GM10847 (cell line): ENCODE measurements around the gene PRKCE.

Experiments used
- POLR2A ChIP-seq: IDR thresholded peaks from 2 replicates; pipeline ENCODE4 v1.6.1; 2011; ENCODE audit not compliant: insufficient read length; ENCODE audit errors: extremely low read depth

The PRKCE gene

DNA sequence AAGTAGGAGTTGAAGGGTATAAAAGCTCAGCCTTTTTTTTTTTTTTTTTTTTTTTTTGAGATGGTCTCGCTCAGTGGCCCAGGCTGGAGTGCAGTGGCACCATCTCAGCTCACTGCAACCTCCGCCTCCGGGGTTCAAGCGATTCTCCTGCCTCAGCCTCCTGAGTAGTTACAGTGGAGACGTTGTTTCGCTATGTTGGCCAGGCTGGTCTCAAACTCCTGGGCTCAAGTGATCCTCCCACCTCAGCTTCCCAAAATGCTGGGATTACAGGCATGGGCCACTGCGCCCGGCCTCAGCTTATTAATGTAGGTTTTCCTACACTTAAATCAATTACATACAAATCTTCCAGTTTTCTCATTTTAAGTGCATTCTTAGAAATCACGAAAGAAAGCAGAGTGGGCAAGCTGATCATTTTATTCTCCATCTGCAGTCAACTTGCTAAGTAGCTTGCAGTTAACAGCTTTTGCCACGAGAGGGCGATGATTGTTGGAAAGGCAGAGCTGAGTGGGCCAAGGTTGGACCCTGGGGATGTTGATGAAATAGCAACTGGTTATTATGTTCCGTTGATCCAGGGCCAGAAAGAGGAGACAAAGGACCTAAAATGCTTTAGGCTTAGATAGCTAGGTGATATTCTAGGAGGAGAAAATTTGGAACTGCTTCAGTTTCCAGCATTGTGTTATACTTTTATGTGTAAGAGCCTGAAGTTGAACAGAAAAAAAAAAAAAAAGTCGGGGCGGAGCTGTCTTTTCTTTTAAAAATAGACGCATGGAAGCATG, 411.4 kb downstream of the PRKCE start:
- TF ChIP-seq POLR2A: no peak

DNA sequence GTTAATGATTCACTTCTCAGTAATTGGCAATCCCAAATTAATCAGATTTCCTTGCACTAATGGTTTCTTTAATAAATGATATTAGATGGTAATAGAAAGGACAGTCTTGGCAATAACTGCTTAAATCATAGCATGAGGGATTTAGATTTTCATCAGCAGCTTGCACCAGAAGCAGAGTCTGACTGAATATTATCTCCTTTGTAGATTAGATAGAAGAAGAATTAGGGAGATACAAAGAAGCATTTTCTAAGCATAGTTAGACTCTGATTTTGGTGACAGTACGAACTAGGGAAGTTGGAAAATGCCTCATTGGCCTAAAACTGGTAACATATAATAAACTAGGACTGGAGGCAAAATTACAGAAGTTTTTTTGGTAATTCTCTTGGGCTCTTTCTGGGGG, 412.9 kb downstream of the PRKCE start:
- no peak for TF ChIP-seq POLR2A

DNA sequence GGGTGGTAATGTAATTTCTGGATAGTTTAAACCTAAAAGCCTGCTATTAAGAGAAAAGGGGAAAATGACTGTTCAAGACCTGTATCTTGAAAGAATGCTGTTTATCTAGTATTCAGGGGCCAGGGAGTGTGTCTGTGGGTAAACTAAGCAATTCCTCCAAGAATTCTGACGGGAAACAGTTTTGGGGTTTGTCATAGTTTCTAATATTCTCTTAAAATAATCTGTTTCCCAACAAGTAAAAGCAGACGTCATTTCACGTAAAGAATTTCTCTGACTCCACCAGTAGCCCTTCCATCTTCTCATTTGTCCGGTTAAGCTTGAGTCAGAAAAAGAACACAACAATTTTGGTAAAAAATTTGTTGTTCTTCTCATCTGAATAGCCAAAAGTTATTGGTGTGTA, 413.7 kb downstream of the PRKCE start:
- TF ChIP-seq POLR2A: no peak

DNA sequence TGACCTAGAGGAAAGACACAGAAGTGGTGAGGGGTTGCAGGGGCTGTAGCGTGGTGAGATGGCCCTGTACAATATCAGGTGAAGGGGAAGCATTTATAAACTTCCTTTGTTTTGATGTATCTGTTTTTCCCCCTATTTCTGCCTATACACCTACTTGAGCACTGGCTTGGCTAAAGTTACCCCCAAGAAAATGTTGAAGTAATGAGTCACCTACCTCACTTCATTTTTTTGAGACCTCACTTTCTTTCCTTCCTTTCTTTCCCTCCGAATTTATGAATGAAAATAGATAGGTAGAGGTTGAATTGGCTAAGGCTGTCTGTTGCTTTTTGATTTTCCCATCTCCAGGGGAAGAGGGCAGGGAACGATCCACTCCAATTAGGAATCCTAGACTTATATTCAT, 414.6 kb downstream of the PRKCE start:
- no peak for TF ChIP-seq POLR2A

- no peak for TF ChIP-seq POLR2A
Observed at GRCh38 chr2:46066601-46067000, 415.1 kb downstream of the PRKCE start.

DNA sequence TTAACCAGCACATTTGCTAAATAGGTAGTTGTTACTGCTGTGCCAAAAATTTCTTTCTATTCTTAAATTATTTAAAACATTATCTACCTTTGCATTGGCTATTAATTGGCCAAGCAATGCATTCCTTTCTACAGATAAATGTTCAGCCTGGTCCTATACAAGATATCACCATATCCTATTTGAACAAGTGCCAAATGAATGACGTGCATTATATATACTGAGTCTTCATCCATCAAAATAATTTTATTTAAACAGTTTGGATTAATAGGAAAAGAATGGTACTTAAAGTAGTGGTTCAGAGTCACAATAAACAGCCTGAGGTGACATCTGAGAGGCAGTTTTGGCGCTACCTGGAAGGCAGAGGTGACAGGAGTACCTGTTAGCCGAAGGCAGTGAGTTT, 415.6 kb downstream of the PRKCE start:
- no peak for TF ChIP-seq POLR2A

DNA sequence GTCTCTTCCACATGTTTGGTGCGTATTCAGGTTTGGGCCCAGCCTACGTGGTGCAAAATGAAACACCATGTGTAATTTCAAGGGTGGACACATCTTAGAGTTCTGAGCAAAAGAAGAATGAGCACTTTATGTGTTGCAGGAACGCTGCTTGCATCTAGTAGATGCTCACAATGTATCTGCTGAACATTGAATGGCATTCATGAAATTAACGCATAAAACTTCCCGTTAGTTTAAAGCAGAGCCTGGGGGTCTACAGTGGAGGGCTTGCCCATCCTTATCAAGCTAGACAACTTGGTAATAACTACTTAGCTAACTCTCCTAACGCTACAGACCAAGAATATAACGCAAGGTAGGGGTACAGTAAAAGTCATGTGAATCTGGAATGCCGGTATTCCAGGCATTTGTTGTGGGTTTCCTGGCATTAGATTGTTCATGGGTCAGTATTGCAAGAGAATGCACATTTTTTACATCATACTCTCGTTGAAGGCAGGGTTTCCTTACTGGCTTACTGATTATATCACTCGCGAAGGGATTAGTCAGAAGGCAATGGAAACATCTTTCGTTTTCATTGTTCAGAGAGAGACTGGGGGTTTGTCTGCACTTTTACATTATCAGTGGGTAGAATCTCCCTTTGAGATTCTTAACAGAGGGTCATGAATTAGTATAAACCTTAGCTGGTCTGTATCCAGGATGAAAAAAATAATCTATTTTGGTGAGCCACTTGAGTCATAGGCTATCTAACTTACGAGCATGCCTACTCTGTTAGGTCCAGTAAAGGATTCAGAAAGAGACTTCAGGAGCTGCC, 416.2 kb downstream of the PRKCE start:
- TF ChIP-seq POLR2A: no peak

- no peak for TF ChIP-seq POLR2A
Observed at GRCh38 chr2:46068636-46069035, 417.2 kb downstream of the PRKCE start.

GRCh38 chr2:46071074-46071473, 419.6 kb downstream of the PRKCE start:
- TF ChIP-seq POLR2A: no peak

- no peak for TF ChIP-seq POLR2A
Observed at GRCh38 chr2:46072101-46072820, 420.8 kb downstream of the PRKCE start.

DNA sequence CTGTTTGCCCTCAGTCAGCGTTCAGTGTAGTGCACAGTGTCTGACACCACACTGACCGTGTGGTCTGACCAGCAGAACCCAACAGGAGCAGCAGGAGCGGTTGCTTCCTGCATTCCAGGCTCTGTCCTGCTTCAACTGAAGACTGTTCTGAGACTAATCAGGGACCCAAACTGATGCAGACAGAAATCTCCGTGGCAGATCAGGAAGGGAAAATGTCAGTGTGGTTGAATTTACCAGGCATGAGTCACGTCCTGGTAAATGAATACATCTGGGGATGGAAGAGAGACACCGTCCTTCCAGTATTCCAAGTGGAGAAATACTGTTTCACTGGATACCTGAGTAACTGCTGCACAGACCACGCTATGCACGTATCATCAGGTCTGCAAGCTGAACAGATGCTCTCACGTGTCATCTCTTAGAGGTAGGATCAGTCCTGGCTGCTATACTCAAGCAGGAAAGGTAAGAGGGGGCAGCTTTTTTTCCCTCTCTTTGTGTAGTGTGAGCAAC, 422.1 kb downstream of the PRKCE start:
- no peak for TF ChIP-seq POLR2A

- TF ChIP-seq POLR2A: no peak
Observed at GRCh38 chr2:46074501-46074900, 423.0 kb downstream of the PRKCE start.

- no peak for TF ChIP-seq POLR2A
Observed at GRCh38 chr2:46075848-46076247, 424.4 kb downstream of the PRKCE start.

DNA sequence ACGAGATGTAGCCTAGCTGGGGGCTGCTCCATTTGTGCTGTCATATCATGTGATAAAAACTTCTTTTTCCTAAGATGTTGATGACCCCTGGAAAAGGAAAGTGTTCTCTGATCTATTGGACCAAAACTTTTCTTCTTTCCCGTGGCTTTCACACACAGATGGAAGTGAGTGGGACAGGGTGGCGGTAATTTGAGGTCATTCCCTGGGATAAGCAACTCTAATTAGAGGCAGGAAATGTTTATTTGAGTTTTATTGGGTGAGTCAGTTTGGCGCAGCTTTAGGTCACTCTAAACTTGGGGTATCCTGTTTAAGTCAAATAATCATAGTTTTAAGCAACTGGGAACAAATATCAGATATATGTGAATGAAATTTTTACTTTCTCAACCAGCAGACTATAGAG, 424.8 kb downstream of the PRKCE start:
- TF ChIP-seq POLR2A: no peak

DNA sequence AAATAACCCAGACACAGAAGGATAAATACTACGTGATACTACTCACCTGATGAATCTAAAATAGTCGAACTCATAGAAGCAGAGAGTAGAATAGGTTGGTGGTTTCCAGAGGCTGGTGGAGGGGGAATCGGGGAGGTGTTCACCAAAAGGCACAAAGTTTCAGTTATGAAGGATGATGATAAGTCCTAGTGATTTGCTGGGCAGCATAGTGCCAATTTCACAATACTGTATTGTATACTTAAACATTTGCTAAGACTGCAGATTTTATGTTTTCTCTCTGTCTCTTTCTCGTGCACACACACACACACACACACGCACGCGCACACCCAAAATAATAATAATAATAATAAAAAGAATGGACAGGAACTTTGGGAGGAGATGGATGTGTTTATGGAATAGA, 425.4 kb downstream of the PRKCE start:
- no peak for TF ChIP-seq POLR2A
